GM21717 (cell line): ENCODE data around the gene DUSP22.
"Not testable (repeated sequence)": the region's sequence is repeated elsewhere in the genome, so short reads cannot be mapped to it uniquely, and the experiment has no call there.

Experiments used
- ATAC-seq: cut with Tn5 transposase; IDR thresholded peaks from one replicate; pipeline ENCODE4 v1.9.1; 2021; ENCODE audit warnings: mild to moderate bottlenecking, moderate library complexity; ENCODE audit not compliant: unreplicated experiment

The DUSP22 gene, protein sequence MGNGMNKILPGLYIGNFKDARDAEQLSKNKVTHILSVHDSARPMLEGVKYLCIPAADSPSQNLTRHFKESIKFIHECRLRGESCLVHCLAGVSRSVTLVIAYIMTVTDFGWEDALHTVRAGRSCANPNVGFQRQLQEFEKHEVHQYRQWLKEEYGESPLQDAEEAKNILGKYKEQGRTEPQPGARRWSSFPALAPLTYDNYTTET

GRCh38 chr6:291697-292505, at the start of gene DUSP22:
Gene DUSP22 (plus strand): TSS chr6:292487. CDS start chr6:292540, 53 bp downstream.
- ATAC-seq: peak; percentile 36

GRCh38 chr6:246352-246751, 45.9 kb upstream of the DUSP22 start:
- ATAC-seq: no peak

- no peak for ATAC-seq
These were observed 44.9 kb upstream of the DUSP22 start for GRCh38 chr6:247351-247750.

DNA sequence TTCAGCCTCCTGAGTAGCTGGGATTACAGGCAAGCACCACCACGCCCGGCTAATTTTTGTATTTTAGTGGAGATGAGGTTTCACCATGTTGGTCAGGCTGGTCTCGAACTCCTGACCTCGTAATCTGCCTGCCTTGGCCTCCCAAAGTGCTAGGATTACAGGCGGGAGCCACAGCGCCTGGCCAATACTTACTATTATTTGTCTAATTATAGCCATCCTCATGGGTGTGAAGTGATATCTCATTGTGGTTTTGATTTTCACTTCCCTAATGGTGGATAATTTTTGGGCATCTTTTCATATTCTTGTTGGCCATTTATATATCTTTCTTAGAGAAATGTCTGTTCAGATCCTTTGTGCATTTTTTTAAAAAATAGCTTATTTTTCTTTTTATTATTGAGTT, 44.2 kb upstream of the DUSP22 start:
- not testable (repeated sequence) for ATAC-seq

- no peak for ATAC-seq
These were observed 41.6 kb upstream of the DUSP22 start for GRCh38 chr6:250676-251075.

GRCh38 chr6:251920-252319, 40.4 kb upstream of the DUSP22 start:
- ATAC-seq: no peak

DNA sequence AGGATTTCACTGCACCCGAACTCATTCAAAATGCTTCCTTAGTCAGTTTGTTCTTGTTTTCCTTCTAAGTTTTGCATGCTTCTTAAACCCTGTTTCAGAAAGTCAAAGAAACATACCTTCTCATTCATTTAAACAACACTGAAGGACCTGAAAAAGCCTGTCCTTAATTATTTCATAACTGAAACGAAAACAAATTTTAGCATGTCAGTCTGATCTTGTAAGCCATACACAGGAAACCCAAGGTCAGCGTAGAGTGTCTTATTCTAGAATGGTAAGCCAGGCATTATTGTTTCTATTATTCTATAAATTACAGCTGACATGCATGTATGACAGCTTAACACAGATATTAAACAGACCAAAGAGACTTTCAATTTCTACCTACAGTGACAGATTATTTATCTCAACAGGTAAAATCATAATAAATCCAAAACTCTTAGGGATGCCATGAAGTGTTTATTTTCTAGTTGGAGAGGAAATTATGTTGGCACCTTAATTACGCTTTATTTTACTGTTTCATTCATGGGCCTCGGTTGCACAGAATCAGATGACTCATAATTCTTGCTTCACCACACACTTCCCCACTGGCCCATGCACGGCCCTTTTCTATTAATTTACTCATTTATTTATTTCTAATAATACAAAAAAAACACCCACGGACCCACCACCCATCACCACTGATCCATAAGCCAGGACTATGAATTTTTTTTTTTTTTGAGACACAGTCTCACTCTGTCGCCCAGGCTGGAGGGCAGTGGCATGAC, 39.3 kb upstream of the DUSP22 start:
- ATAC-seq: no peak

DNA sequence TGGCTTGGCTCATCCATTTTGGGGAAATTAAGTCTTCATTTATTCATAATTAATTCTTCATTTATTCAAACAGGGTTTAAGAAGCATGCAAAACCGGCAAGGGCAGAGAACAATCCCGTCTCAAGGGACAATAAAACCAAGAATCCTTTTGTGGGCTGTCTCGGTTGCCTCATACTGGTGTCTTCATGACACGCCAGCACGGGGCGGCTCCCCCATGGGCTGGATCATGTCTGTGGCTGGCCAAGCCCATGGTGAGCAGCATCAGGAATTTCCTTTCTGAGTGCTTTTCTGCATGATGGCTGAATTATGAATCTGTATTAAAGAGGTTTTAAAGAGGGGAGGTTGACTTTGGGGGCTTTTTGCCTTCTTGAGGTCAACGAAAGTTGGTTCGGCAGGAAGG, 38.3 kb upstream of the DUSP22 start:
- ATAC-seq: no peak

GRCh38 chr6:255041-255750, 37.1 kb upstream of the DUSP22 start:
- ATAC-seq: no peak

DNA sequence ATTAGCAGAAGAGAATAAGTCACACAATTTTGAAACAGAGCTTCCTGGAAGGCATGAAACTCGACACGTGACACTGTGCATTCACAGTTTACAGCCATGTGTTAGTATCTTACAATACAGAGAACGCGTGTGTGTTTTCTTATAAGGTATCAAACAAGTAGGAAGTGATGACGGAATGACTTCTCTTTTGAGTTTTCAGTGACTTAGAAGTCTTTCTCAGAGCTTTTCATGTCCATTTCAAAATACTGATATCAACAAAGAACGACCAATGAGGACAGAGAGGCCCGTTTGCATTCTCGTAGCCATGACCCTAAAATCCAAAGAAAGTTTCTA, 36.6 kb upstream of the DUSP22 start:
- ATAC-seq: no peak

GRCh38 chr6:256169-256568, 36.1 kb upstream of the DUSP22 start:
- ATAC-seq: no peak

- ATAC-seq: no peak
These were observed 35.1 kb upstream of the DUSP22 start for GRCh38 chr6:257031-257725.

DNA sequence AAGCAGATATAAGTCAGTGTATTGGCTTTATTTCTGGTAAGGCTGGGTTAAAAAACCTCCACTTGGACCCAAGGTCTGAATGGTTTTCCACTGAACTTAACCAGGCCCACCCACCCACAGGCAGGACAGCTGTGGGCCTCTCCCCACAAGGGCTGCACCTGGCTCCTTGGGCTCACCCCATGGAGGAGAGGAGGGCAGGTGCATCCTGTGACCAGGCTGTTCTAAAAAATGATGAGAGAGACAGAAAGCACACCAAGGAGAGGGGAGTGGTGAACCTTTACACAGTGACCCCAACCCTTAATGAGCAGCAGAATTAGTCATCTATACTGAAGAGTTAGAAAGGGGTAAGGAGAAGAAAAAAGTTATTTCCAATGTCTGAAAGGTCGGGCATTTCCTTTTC, 34.5 kb upstream of the DUSP22 start:
- peak; percentile 34 for ATAC-seq

- ATAC-seq: no peak
These were observed 33.0 kb upstream of the DUSP22 start for GRCh38 chr6:259316-259715.

DNA sequence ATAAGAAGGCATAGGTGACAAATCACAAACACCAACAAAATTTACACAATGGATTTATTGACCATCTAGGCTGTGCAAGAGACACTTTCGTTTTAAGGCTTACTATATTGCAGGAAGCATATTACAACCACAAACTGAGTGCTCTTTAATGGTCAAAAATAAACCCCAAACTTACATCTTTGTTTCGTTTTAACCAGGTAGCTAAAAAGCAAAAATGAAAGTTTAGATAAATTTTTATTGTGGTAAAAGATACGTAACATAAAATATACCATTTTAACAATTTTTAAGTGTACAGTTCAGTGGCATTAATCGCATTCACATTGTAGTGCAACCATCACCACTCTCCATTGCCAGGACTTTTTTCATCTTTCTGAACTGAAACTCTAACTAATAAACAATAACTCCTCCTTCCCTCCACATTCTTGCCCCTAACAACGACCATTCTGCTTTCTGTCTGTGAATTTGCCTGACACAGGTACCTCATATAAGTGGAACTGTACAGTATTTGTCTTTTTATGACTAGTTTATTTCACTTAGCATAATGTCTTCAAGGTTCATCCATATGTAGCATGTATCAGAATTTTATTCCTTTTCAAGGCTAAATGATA, 32.3 kb upstream of the DUSP22 start:
- ATAC-seq: peak; percentile 82

GRCh38 chr6:264626-265025, 27.7 kb upstream of the DUSP22 start:
- ATAC-seq: no peak

DNA sequence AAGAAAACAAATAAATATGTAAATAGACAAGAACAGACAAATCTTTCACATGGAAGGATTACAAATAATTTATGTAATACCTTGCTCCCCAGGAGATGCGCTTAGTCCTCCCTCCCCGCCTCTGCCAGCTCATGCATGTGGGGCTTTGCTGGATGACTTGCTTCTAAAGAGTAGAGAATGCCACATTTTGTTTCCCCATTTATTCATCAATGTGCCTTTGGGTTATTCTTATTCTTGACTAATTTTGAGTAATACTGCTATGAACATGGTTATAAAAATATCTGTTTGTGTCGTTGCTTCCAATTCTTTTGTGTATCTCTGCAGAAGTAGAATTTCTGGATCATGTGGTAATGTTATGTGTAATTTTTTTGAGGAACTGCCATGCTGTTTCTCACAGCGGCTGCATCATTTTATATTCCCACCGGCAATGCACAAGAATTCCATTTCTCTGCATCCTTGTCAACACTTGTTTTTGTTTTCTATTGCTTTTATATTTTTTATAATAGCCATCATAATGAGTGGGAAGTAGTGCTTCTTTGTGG, 23.8 kb upstream of the DUSP22 start:
- no peak for ATAC-seq

GRCh38 chr6:273551-274058, 18.7 kb upstream of the DUSP22 start:
- ATAC-seq: no peak

DNA sequence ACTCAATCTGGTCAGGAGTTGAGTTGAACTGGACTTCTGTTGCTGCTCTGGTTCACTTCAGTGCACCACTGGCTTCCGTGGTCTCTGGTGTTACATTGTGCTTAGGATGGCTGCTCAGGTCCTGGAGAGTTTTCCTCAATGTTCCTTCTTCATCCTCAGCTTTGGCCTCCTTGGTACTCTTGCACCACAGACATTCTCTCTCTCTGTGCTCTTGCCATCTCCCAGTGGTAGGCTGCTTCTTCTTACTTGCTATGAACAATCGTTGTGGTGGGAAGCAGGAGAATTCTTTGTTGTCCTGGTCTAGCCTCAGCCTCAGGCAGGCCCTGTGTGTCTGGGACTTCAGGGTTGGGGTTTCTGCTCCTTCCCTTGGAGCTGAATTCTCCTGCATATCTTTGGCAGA, 14.5 kb upstream of the DUSP22 start:
- no peak for ATAC-seq

GRCh38 chr6:278494-278893, 13.8 kb upstream of the DUSP22 start:
- no peak for ATAC-seq
